ENCODE results near the gene MAIP1. TPM values are rescaled to one million over a fixed set of nuclear protein-coding genes. Genes with fewer than 3 reads are reported as not detected.
A peak's percentile ranks its signal among the peaks of the same experiment; 100 is the strongest.

The MAIP1 gene
- total RNA-seq, 2 donors from 2014 or later, result 11.2 to 11.9 TPM

DNA sequence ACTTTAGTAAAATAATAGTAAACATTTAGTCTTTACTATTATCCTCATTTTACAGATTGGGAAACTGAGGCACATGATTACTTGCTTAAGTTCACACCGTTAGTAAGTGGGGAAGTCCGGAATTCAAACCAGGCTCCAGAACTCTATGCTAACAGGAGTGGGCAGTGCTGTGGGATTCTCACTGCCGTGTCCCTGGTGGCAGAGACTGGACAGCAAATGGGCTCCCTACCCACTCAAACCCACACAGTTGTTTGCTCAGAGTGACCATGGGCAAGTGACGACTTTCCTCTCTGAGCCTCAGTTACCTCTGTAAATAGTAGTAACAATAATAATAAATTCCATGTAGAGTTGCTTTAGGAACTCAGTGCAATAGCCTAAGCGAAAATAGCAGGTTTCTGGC lies 24.0 kb downstream of the MAIP1 start:
- DNase-seq (no peak), ATAC-seq (no peak)
- H3K27ac ChIP-seq, result no peak overlapping the region
- no peaks in the 10 kb centered on the region for H3K9me3 ChIP-seq
- 57 to 65% methylated on average over 5 of the region's 5 CpGs for WGBS, 2 donors
- no peaks in the 10 kb centered on the region for H3K36me3 ChIP-seq (replicated peaks in 1 of 2; ENCODE audit: insufficient read depth in 1 of 2, low read depth in 2 of 2)
- no peaks in the 10 kb centered on the region for H3K4me1 ChIP-seq
- no peak overlapping the region for H3K4me3 ChIP-seq
- intact Hi-C loops (cut with DNase I), result no loop called here
- TF ChIP-seq, protein P1, sequence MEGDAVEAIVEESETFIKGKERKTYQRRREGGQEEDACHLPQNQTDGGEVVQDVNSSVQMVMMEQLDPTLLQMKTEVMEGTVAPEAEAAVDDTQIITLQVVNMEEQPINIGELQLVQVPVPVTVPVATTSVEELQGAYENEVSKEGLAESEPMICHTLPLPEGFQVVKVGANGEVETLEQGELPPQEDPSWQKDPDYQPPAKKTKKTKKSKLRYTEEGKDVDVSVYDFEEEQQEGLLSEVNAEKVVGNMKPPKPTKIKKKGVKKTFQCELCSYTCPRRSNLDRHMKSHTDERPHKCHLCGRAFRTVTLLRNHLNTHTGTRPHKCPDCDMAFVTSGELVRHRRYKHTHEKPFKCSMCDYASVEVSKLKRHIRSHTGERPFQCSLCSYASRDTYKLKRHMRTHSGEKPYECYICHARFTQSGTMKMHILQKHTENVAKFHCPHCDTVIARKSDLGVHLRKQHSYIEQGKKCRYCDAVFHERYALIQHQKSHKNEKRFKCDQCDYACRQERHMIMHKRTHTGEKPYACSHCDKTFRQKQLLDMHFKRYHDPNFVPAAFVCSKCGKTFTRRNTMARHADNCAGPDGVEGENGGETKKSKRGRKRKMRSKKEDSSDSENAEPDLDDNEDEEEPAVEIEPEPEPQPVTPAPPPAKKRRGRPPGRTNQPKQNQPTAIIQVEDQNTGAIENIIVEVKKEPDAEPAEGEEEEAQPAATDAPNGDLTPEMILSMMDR (IDR thresholded peaks at IDR 0.05), result no peak
- no peak for TF ChIP-seq POLR2A (IDR thresholded peaks at IDR 0.05)
- no peaks in the 10 kb centered on the region for H3K27me3 ChIP-seq

DNA sequence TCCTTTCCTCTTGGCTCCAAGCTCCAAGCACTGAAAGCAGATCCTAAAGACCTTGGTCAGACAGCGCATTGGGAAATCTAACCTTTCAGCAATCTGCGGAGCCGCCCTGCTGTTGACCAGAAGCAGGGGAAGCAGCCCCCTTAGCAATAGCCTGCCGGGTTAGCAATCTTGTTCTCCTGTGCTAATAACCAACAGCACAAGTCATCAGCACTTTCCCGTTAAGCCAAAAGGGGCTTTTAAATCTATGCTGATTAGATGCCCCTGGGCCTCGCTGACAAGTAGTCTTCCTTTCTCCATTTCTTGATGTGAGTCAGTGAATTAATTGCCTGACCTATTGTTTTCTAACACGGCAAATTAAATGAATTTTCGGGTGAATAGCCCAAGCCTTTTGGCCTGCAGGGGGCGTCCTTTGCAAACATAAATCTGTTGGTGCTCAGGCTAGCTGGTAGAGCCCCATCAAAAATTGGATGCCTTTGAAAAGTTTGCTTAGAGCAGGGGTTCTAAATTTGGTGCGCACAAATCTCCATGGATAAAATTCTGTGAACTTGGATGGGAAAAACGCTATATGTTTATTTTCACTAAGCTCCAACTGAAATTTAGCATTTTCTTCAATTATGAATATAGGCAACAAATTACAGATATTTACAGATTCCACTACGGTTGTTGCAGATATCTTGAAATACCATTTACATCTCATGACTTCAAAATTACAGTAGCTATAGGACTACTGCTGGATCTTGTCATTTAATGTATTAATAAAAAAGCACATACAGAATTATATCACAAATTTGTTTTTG lies 24.6 kb downstream of the MAIP1 start:
- WGBS, 2 donors, result 7 to 15% methylated on average over 12 of the region's 12 CpGs
- no peaks in the 10 kb centered on the region for H3K27me3 ChIP-seq
- no peaks in the 10 kb centered on the region for H3K9me3 ChIP-seq
- no peaks in the 10 kb centered on the region for H3K4me1 ChIP-seq
- intact Hi-C loops (cut with DNase I), result loop anchor here (5.0 kb wide), 1 partner anchor 497 kb away; no protein-coding TSS in a partner anchor
- DNase-seq (peak; percentile 82 to 92 (median 85)), ATAC-seq (peak; percentile 74)
- no peak overlapping the region for H3K27ac ChIP-seq
- no peak overlapping the region for H3K4me3 ChIP-seq
- no peaks in the 10 kb centered on the region for H3K36me3 ChIP-seq (replicated peaks in 1 of 2; ENCODE audit: insufficient read depth in 1 of 2, low read depth in 2 of 2)
- TF ChIP-seq, protein P1 (IDR thresholded peaks at IDR 0.05), result peak; percentile 79 to 98 (median 89)
- no peak for TF ChIP-seq POLR2A (IDR thresholded peaks at IDR 0.05)

- Histone ChIP-seq H3K27ac (no peak overlapping the region), H3K9me3 (no peaks in the 10 kb centered on the region), H3K27me3 (no peaks in the 10 kb centered on the region), H3K4me3 (no peak overlapping the region), H3K4me1 (peaks cover 5% of the 10 kb centered on the region), H3K36me3 (replicated peaks in 1 of 2; ENCODE audit: insufficient read depth in 1 of 2, low read depth in 2 of 2) (no peaks in the 10 kb centered on the region)
- DNase-seq (no peak), ATAC-seq (no peak)
- WGBS, 2 donors, result 72 to 82% methylated on average over 5 of the region's 5 CpGs
- intact Hi-C loops (cut with DNase I), result loop anchor here (5.0 kb wide), 1 partner anchor 495 kb away; no protein-coding TSS in a partner anchor
- TF ChIP-seq, protein P1 (IDR thresholded peaks at IDR 0.05), result no peak
- no peak for TF ChIP-seq POLR2A (IDR thresholded peaks at IDR 0.05)
Observed at GRCh38 chr2:199982126-199982843, 26.9 kb downstream of the MAIP1 start.

DNA sequence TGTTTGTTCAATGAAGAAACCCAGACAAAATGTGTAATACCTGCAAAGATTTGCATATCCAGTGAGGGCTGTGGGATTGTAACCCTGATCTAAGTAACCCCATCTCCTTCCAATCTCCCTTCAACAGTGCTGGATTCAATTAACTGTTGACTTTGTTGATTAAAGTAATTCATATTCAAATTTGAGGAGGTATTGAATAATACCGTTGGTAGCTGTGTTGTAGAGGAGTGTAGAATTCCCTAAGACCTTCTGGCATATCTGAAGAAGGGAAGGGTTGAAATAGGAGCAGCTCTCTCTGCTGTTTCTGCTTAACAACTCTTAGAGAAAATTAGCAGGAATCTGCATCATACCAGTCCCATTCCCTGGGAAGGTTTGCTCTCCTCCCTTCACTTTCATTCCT lies 28.2 kb downstream of the MAIP1 start:
- TF ChIP-seq POLR2A (IDR thresholded peaks at IDR 0.05), result no peak
- TF ChIP-seq, protein P1 (IDR thresholded peaks at IDR 0.05), result no peak
- H3K4me3 ChIP-seq, result no peak overlapping the region
- WGBS, 2 donors, result 32 to 76% methylated on average over 1 of the region's 1 CpG
- no peak for ATAC-seq
- DNase-seq, result no peak
- H3K27ac ChIP-seq, result no peak overlapping the region
- no peaks in the 10 kb centered on the region for H3K9me3 ChIP-seq
- intact Hi-C loops (cut with DNase I), result loop anchor here (5.0 kb wide), 1 partner anchor 494 kb away; no protein-coding TSS in a partner anchor
- H3K27me3 ChIP-seq, result no peaks in the 10 kb centered on the region
- H3K4me1 ChIP-seq, result peaks cover 5% of the 10 kb centered on the region
- H3K36me3 ChIP-seq (replicated peaks in 1 of 2; ENCODE audit: insufficient read depth in 1 of 2, low read depth in 2 of 2), result no peaks in the 10 kb centered on the region
